K562 (cell line): ENCODE measurements around the gene RAD51AP1. TPM values are rescaled to one million over a fixed set of nuclear protein-coding genes. Genes with fewer than 3 reads are reported as not detected.

Experiments
- MAFG ChIP-seq: fragments of 450-650 bp; conservative IDR thresholded peaks from 2 replicates; pipeline ENCODE4 v1.6.1; 2016; ENCODE audit warnings: missing genetic modification characterization, missing compliant biosample characterization
- SREBF1 ChIP-seq: fragments of 150-350 bp; IDR thresholded peaks from 2 replicates; pipeline ENCODE4 v1.6.1; 2014; ENCODE audit warnings: antibody characterized with exemption, low read depth, low read length, borderline replicate concordance
- TEAD1 ChIP-seq, 2 experiments: fragments of 450-650 bp in 1 of 2; sonication (generic) in 1 of 2; formaldehyde crosslinking; IDR thresholded peaks; 2 replicates each; pipeline versions ENCODE4 v1.4.0 to v1.8.0; 2020 to 2022; ENCODE audit warnings: mild to moderate bottlenecking in 2 of 2, missing genetic modification reagents in 1 of 2
- TSHZ1 ChIP-seq: fragments of 250-450 bp; sonication (Bioruptor Pico); IDR thresholded peaks from 2 replicates; pipeline ENCODE4 v1.4.0; 2020; ENCODE audit warnings: mild to moderate bottlenecking, moderate library complexity
- ZNF436 ChIP-seq: fragments of 250-450, 450-650 bp; sonication (Bioruptor Pico); formaldehyde crosslinking; IDR thresholded peaks from 2 replicates; pipeline ENCODE4 v1.7.0; 2020; ENCODE audit warnings: mild to moderate bottlenecking
- polyA plus RNA-seq, 8 experiments: library from polyadenylated mRNA; depleted of rRNA in 4 of 8; stranded (reverse) in 5 of 8; unstranded in 3 of 8; fragments of >200 nt; fragmentation: Nextera tagmentation in 2 of 8; fragmentation: Illumina TruSeq in 1 of 8; extraction: Ambion mirVana in 2 of 8; extraction: Trizol in 1 of 8; gene quantifications; 2 replicates each; pipeline versions ENCODE4 v1.2.1 to v1.2.3, GENCODE V29; 2011 to 2014; ENCODE audit warnings: inconsistent platforms in 1 of 8, missing spikeins in 1 of 8
- total RNA-seq, 7 experiments: library from RNA; depleted of rRNA in 6 of 7; stranded (reverse); fragments of >200 nt in 6 of 7; fragmentation: Illumina TruSeq in 2 of 7; extraction: Trizol in 2 of 7; gene quantifications; 2 replicates each; pipeline versions ENCODE4 v1.2.1 to v1.2.3, GENCODE V29; 2011 to 2021; ENCODE audit warnings: low replicate concordance in 1 of 7
- TF ChIP-seq, protein P1 (sequence below), 2 experiments: fragments of 450-650 bp; formaldehyde crosslinking in 1 of 2; IDR thresholded peaks; 2 replicates each; pipeline versions ENCODE4 v1.4.0 to v1.6.1; 2014 to 2020; ENCODE audit warnings: mild to moderate bottlenecking in 2 of 2, borderline replicate concordance in 1 of 2, low read depth in 1 of 2
- TF ChIP-seq, protein P2 (sequence below): fragments of 450-650 bp; IDR thresholded peaks from 2 replicates; pipeline ENCODE4 v1.6.1; 2016; ENCODE audit warnings: missing biosample characterization, missing genetic modification characterization

The RAD51AP1 gene
- total and polyA plus RNA-seq, 9 of the 15 experiments (the other 6 are each of a cell fraction or from before 2014, with no cell fraction given) = 43.8 to 111 (median 89.1) TPM

DNA sequence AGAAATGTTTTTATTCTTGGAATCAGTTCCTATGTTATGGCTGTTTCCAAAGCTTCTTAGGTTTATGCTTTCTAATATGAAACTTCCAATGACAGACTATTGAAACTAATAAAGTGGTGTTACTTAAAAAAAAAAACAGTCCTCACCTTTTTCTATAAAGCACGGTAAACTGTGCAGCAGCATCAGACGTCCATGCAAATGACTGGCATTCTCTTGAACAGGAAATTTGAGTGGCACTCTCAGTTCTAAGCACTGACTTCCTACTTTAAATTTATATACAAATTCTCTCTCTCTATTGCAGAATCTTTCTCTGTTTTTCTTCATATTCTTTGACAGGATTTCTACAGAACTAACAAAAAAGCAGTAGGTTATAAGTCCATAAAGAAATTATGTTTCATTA, 2.8 kb upstream of the RAD51AP1 start (continued):
- TF ChIP-seq, protein P1, sequence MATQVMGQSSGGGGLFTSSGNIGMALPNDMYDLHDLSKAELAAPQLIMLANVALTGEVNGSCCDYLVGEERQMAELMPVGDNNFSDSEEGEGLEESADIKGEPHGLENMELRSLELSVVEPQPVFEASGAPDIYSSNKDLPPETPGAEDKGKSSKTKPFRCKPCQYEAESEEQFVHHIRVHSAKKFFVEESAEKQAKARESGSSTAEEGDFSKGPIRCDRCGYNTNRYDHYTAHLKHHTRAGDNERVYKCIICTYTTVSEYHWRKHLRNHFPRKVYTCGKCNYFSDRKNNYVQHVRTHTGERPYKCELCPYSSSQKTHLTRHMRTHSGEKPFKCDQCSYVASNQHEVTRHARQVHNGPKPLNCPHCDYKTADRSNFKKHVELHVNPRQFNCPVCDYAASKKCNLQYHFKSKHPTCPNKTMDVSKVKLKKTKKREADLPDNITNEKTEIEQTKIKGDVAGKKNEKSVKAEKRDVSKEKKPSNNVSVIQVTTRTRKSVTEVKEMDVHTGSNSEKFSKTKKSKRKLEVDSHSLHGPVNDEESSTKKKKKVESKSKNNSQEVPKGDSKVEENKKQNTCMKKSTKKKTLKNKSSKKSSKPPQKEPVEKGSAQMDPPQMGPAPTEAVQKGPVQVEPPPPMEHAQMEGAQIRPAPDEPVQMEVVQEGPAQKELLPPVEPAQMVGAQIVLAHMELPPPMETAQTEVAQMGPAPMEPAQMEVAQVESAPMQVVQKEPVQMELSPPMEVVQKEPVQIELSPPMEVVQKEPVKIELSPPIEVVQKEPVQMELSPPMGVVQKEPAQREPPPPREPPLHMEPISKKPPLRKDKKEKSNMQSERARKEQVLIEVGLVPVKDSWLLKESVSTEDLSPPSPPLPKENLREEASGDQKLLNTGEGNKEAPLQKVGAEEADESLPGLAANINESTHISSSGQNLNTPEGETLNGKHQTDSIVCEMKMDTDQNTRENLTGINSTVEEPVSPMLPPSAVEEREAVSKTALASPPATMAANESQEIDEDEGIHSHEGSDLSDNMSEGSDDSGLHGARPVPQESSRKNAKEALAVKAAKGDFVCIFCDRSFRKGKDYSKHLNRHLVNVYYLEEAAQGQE (IDR thresholded peaks at IDR 0.05; ENCODE audit: borderline replicate concordance) = no peak
- TF ChIP-seq, protein P1 (CRISPR knock-in tag; IDR thresholded peaks at IDR 0.05; ENCODE audit: low read depth) = no peak
- TF ChIP-seq SREBF1 (no peak), ZNF436 (no peak), TEAD1 (CRISPR knock-in tag; IDR thresholded peaks at IDR 0.05) (no peak), TSHZ1 (CRISPR knock-in tag) (no peak), MAFG (no peak)
- TF ChIP-seq, protein P2, sequence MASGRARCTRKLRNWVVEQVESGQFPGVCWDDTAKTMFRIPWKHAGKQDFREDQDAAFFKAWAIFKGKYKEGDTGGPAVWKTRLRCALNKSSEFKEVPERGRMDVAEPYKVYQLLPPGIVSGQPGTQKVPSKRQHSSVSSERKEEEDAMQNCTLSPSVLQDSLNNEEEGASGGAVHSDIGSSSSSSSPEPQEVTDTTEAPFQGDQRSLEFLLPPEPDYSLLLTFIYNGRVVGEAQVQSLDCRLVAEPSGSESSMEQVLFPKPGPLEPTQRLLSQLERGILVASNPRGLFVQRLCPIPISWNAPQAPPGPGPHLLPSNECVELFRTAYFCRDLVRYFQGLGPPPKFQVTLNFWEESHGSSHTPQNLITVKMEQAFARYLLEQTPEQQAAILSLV (tag) = no peak
